Central memory CD8-positive, alpha-beta T cell (primary cell): ENCODE data around the gene RAP1GAP.

Experiments
- ATAC-seq: fragments of 150-1000 bp; cut with Tn5 transposase; replicated peaks from 2 replicates; pipeline ENCODE4 v1.10.0; 2022; ENCODE audit warnings: mild to moderate bottlenecking, moderate FRiP score, moderate number of reproducible peaks; ENCODE audit not compliant: poor library complexity, severe bottlenecking; ENCODE audit errors: extremely low read depth
- DNase-seq, 2 donors: peaks; one replicate each; pipeline ENCODE4 v3.0.0; 2021; ENCODE audit warnings: low spot score in 2 of 2
- H3K27ac Mint-ChIP-seq: one replicate; pipeline ENCODE4 v1.8.0; 2022; ENCODE audit warnings: low read depth, mild to moderate bottlenecking, moderate library complexity, mixed read lengths
- H3K27me3 Mint-ChIP-seq: one replicate; pipeline ENCODE4 v1.8.0; 2022; ENCODE audit warnings: mixed read lengths
- H3K36me3 Mint-ChIP-seq: one replicate; pipeline ENCODE4 v1.8.0; 2022; ENCODE audit warnings: mild to moderate bottlenecking, moderate library complexity, mixed read lengths; ENCODE audit not compliant: insufficient read depth
- H3K4me1 Mint-ChIP-seq: one replicate; pipeline ENCODE4 v1.8.0; 2022; ENCODE audit warnings: mixed read lengths
- H3K4me3 Mint-ChIP-seq: one replicate; pipeline ENCODE4 v1.8.0; 2022; ENCODE audit warnings: mild to moderate bottlenecking, moderate library complexity, mixed read lengths
- H3K9me3 Mint-ChIP-seq: one replicate; pipeline ENCODE4 v1.8.0; 2022; ENCODE audit warnings: mixed read lengths

The RAP1GAP gene

DNA sequence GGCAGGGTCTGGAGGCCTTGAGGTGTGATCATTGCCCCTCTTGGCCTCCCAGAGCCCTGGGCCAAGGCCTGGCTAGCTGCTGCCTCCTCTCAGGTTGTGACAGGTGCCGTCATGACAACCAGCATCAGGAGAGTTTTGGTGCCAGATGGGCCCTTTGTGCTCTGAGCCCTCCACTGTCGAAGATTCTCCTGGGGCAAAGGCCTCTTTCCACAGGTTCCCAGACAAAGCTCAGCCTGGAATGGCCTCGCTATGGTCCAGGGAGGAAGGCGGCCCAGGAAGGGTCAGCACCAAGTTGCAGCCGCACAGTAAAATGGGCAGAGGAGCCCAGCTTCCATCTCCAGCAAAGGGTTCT lies 81.6 kb downstream of the RAP1GAP start:
- ATAC-seq (no peak), DNase-seq (no peak)
- Mint-ChIP-seq H3K36me3 (peaks cover 2% of the 10 kb centered on the region), H3K27me3 (peaks cover 50% of the 10 kb centered on the region), H3K4me3 (no peak overlapping the region), H3K27ac (no peak overlapping the region), H3K4me1 (no peaks in the 10 kb centered on the region), H3K9me3 (no peaks in the 10 kb centered on the region)

DNA sequence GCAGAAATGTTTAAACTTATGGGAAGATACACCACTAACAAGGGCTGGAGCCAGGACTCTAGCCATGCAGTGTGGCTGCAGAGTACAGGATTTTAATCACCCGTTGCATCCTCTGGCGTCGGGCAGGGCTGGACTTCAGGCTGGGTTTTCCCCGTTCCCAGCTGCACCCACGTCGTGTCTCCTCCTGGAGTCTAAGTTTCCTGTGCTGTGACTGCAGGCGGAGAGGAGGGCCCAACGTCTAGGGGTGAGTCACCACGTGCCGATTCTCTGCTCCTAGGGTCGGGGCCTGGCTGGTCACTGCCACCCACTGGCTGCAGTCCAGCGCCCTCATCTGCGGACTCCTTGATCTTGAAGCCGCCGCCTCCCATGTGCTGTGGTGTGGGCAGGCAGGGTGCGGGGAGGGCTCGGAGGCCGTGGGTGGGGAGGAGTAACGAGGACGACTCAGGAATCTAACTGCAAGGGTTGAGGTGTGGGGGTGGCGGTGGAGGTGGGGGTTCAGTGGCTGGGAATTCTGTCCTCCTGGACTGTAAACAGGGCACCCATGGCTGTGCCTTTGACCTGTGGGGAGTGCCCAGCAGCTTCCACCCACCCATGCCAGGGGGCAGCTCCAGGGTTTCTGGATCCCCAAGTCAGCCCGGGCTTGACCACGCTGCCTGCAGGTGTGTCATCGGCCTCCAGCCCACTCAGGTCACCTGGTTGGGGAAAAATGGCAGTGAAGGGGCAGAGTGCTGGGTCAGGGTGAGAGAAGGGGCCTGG lies 82.1 kb downstream of the RAP1GAP start:
- H3K36me3 Mint-ChIP-seq = peaks cover 2% of the 10 kb centered on the region

DNA sequence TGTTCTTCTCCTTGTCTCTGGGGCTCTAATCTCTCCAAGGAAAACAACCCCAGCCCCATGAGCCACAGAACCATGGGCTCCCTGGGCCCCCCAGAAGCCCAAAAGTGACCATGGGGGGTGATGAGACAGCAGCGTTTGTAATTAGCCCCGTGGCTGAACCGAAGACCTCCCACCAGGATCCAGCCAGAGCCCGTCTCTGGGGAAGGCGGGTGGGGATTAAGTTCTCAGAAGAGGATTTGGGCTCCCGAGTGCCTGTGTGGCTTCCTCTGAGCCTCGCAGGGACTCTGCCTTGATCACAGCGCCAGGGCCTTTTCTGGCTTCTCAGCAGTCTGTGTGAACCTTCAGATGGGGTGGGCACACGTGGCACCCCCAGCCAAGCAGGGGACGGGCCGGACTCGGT lies 82.9 kb downstream of the RAP1GAP start:
- no peak for ATAC-seq
- Mint-ChIP-seq H3K4me3 (no peak overlapping the region), H3K36me3 (peaks cover 2% of the 10 kb centered on the region), H3K27ac (no peak overlapping the region), H3K27me3 (peaks cover 52% of the 10 kb centered on the region), H3K9me3 (no peaks in the 10 kb centered on the region), H3K4me1 (no peaks in the 10 kb centered on the region)
- no peak for DNase-seq

More for the DNA sequence above, 82.1 kb downstream of the RAP1GAP start:
- Mint-ChIP-seq H3K4me3 (no peak overlapping the region), H3K4me1 (no peaks in the 10 kb centered on the region), H3K27me3 (peaks cover 50% of the 10 kb centered on the region), H3K9me3 (no peaks in the 10 kb centered on the region), H3K27ac (no peak overlapping the region)
- ATAC-seq = no peak
- DNase-seq = no peak

DNA sequence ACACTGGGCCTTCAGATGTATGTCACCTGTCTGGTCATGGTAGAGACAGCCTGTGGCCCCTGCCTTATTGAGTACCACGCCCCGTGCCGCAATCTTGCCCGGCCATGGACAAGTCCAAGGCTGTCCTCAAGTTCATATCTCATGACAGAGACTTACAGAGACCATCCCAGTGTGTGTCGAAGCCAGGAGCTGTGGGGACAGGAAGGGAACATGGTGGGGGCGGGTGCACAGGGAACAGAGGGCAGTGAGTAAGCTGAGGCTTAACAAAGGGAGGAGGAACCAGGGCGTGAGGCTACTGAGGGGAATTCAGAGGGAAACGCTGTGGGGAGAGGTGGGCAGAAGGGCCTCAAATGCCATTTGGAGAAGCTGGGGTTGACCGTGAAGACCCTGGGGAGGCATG lies 84.1 kb downstream of the RAP1GAP start:
- H3K36me3 Mint-ChIP-seq = no peaks in the 10 kb centered on the region
- peaks cover 54% of the 10 kb centered on the region for H3K27me3 Mint-ChIP-seq
- no peaks in the 10 kb centered on the region for H3K4me1 Mint-ChIP-seq
- ATAC-seq = no peak
- H3K9me3 Mint-ChIP-seq = no peaks in the 10 kb centered on the region
- H3K27ac Mint-ChIP-seq = no peak overlapping the region
- no peak for DNase-seq
- no peak overlapping the region for H3K4me3 Mint-ChIP-seq

DNA sequence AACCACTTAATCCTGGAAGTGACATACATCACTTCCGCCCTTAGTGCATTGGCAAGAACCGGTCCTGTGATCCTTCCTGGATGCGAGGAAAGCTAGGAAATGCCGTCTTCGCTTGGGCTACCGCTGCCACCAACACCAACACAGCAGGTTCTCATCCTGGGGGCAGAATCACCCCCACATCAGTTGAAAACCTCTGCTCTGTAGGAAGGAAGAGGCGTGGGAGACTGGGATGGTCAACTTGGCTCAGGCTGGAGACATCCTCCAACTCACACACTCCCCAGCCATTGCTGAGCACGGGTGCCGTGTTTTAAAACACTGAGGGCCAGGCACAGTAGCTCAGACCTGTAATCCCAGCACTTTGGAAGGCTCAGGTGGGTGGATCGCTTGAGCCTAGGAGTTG lies 85.1 kb downstream of the RAP1GAP start:
- ATAC-seq = no peak
- H3K27me3 Mint-ChIP-seq = peaks cover 49% of the 10 kb centered on the region
- H3K4me3 Mint-ChIP-seq = no peak overlapping the region
- no peak for DNase-seq
- no peaks in the 10 kb centered on the region for H3K36me3 Mint-ChIP-seq
- H3K9me3 Mint-ChIP-seq = no peaks in the 10 kb centered on the region
- H3K4me1 Mint-ChIP-seq = no peaks in the 10 kb centered on the region
- H3K27ac Mint-ChIP-seq = no peak overlapping the region

DNA sequence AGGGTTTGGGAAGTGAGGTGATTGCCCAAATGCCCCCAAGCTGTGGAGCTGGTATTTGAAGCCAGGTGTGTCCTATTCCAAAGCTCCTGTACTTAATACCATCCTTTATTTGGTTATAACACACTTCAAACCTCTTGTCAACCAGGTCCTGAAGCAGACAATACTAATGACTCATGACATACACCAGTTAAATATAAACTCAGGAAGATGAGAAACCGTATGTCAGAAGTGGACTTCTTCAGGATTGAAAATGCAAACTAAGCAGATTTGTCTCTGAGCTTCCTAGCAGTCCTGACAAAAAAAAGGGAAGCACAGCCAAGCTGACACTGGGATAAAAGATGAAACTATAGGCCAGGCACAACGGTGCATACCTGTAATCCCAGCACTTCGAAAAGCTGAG lies 89.4 kb downstream of the RAP1GAP start:
- no peaks in the 10 kb centered on the region for H3K9me3 Mint-ChIP-seq
- no peak overlapping the region for H3K27ac Mint-ChIP-seq
- H3K36me3 Mint-ChIP-seq = no peaks in the 10 kb centered on the region
- no peak overlapping the region for H3K4me3 Mint-ChIP-seq
- ATAC-seq = no peak
- no peaks in the 10 kb centered on the region for H3K4me1 Mint-ChIP-seq
- DNase-seq = no peak
- peaks cover 26% of the 10 kb centered on the region for H3K27me3 Mint-ChIP-seq

DNA sequence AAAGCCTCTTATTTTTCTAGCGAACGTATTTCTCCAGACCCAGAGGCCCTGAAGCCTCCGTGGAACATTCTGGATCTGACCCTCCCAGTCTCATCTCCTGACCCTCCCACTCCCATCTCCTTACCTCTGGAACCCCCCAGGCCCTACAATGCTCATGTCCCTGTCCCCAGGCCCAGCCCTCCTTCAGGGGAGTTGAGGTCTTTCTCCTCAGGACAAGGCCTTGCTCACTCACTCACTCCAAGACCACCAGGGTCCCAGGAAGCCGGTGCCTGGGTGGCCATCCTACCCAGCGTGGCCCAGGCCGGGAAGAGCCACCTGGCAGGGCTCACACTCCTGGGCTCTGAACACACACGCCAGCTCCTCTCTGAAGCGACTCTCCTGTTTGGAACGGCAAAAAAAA lies 91.2 kb downstream of the RAP1GAP start:
- no peak overlapping the region for H3K27ac Mint-ChIP-seq
- no peaks in the 10 kb centered on the region for H3K4me1 Mint-ChIP-seq
- no peaks in the 10 kb centered on the region for H3K9me3 Mint-ChIP-seq
- DNase-seq (no peak), ATAC-seq (no peak)
- H3K27me3 Mint-ChIP-seq = peaks cover 20% of the 10 kb centered on the region
- no peaks in the 10 kb centered on the region for H3K36me3 Mint-ChIP-seq
- H3K4me3 Mint-ChIP-seq = no peak overlapping the region

DNA sequence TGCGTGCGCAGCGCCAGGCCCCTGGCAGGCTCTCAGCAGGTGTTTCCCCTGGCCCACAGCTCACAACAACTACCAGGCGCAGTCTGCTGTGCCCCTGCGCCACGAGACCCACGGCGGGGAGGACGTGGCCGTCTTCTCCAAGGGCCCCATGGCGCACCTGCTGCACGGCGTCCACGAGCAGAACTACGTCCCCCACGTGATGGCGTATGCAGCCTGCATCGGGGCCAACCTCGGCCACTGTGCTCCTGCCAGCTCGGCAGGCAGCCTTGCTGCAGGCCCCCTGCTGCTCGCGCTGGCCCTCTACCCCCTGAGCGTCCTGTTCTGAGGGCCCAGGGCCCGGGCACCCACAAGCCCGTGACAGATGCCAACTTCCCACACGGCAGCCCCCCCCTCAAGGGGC lies 91.8 kb downstream of the RAP1GAP start:
- no peaks in the 10 kb centered on the region for H3K4me1 Mint-ChIP-seq
- H3K36me3 Mint-ChIP-seq = no peaks in the 10 kb centered on the region
- DNase-seq (no peak), ATAC-seq (no peak)
- no peak overlapping the region for H3K27ac Mint-ChIP-seq
- peaks cover 14% of the 10 kb centered on the region for H3K27me3 Mint-ChIP-seq
- H3K9me3 Mint-ChIP-seq = no peaks in the 10 kb centered on the region
- H3K4me3 Mint-ChIP-seq = no peak overlapping the region

DNA sequence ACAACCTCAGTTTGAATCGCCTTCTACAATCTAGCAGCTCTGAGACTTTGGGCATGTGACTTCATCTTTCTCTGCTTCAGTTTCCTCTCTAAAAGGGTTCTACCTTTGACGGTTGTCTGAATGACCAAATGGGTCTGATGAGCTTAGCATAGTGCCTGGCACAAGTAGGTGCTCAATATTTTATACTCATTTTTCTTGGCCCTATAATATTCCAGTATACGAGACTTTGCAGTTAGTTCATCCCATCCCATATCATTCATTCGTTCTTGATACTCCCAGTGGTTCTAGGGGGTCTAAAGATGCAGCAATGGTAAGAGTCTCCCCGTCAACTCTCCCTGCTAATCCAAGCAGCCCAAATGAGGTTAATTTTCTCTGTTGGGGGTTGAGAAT lies 92.4 kb downstream of the RAP1GAP start:
- no peak for DNase-seq
- Mint-ChIP-seq H3K27ac (no peak overlapping the region), H3K4me3 (no peak overlapping the region), H3K9me3 (no peaks in the 10 kb centered on the region), H3K4me1 (no peaks in the 10 kb centered on the region), H3K36me3 (no peaks in the 10 kb centered on the region), H3K27me3 (peaks cover 8% of the 10 kb centered on the region)
- no peak for ATAC-seq

DNA sequence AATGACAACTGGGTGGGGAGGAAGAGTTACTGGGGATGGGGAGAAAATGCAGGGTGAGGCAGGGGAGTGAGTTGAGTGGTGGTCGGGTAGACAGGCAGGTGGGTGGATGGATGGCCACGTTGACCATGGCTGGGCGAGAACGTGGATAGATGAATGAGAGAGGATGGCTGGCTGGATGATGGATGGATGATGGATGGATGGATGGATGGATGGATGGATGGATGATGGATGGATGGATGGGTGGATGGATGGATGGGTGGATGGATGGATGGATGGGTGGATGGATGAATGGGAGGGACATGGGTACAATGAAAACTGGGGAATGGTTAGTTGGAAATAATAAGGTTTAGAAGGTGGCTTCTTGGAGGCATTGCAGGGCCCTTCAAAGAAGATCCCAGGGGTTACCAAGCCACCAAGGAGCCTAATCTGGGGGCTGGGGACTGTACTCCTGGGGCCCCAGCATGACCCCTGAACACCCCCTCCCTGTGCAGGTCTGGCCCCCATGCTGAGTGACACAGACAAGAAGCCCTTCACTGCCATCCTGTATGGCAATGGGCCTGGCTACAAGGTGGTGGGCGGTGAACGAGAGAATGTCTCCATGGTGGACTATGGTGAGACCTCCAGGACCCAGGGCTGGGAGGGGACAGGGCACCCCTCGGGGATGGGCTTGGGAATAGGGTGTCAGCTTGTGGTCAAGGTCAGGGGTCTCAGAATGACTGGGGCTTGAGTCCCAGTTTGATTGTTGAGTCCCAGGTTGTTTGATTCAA lies 92.9 kb downstream of the RAP1GAP start:
- DNase-seq (no peak), ATAC-seq (no peak)
- peaks cover 3% of the 10 kb centered on the region for H3K27me3 Mint-ChIP-seq
- H3K4me1 Mint-ChIP-seq = no peaks in the 10 kb centered on the region
- no peak overlapping the region for H3K27ac Mint-ChIP-seq
- no peak overlapping the region for H3K4me3 Mint-ChIP-seq
- no peaks in the 10 kb centered on the region for H3K36me3 Mint-ChIP-seq
- no peaks in the 10 kb centered on the region for H3K9me3 Mint-ChIP-seq

DNA sequence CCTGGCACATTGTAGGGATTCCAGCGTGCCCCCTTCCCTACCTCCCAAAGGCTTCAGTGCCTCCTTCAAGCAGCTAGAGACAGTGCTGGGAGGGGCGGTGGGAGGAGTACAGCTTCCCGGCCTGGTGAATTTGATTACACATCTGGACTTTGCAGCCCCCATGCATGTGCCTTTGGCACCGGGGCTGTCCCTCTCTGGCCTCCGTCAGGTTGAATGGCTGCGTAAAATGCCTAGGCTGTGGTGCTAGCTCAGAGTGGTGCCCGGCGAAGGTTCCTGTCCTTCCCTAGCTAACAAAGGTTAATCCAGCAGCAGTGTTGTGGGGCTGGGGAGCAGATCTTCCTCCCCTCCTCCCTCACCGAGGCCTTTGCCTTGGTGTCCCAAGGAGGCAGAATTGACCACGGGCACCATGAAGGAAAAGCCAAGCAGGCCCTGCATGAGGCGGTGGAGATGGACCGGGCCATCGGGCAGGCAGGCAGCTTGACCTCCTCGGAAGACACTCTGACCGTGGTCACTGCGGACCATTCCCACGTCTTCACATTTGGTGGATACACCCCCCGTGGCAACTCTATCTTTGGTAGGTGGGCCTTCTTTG lies 93.7 kb downstream of the RAP1GAP start:
- DNase-seq (no peak), ATAC-seq (no peak)
- no peak overlapping the region for H3K27ac Mint-ChIP-seq
- no peak overlapping the region for H3K4me3 Mint-ChIP-seq
- no peaks in the 10 kb centered on the region for H3K4me1 Mint-ChIP-seq
- no peaks in the 10 kb centered on the region for H3K27me3 Mint-ChIP-seq
- H3K9me3 Mint-ChIP-seq = no peaks in the 10 kb centered on the region
- H3K36me3 Mint-ChIP-seq = no peaks in the 10 kb centered on the region

DNA sequence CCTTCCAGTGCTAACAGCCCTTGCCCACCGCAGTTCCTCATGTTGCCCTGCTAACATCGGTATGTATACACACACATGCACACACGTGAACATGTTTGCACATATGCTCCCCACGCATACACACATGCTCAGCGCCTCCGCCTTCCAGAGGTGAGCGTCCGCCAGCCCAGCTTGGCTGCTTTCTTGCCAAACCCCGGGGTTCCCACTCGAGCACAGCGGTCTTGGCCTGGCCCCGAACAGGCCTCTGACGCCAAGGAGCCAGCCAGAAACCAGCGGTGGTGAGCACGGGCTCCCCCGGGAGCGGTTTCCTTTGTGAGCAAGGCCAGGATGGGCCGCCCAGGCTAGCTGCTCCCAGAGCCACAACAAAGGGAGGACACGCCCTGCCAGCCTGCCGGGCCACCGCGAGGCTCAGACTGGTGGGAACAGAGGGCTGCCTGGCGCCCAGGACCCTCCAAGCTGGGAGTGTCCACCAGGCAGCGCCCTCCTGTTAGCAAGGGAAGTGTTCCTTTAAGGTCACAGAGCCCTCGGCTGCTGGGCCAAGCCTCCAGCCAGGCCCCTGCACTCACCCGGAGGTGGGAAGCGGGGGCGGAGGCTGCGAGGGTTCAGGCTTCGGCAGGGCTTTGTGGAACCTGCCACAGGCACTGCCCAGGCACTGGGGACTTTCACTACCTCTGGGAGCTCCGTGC lies 94.5 kb downstream of the RAP1GAP start:
- Mint-ChIP-seq H3K9me3 (no peaks in the 10 kb centered on the region), H3K4me1 (no peaks in the 10 kb centered on the region), H3K36me3 (no peaks in the 10 kb centered on the region), H3K4me3 (no peak overlapping the region), H3K27ac (no peak overlapping the region), H3K27me3 (no peaks in the 10 kb centered on the region)
- ATAC-seq (no peak), DNase-seq (no peak)
